Uterus (tissue), 4 donors: ENCODE results near the gene TFF1. TPM values are rescaled to one million over a fixed set of nuclear protein-coding genes. Genes with fewer than 3 reads are reported as not detected.

Experiments
- DNase-seq, 2 donors: peaks; one replicate each; pipeline ENCODE4 v3.0.0-alpha.2; 2019 to 2020
- H3K27ac ChIP-seq, 2 donors: fragments of 200-600 bp; sonication (generic); 1 replicate in 1 of 2; 2 replicates in 1 of 2; pipeline ENCODE4 v1.5.1; 2016 to 2018
- H3K27me3 ChIP-seq, 2 donors: fragments of 200-600 bp; sonication (generic); one replicate each; pipeline ENCODE4 v1.5.1; 2018 to 2019; ENCODE audit warnings: control low read depth in 1 of 2
- H3K36me3 ChIP-seq, 2 donors: fragments of 200-600 bp; sonication (generic); one replicate each; pipeline ENCODE4 v1.5.1; 2019; ENCODE audit warnings: control low read depth in 1 of 2
- H3K4me1 ChIP-seq, 2 donors: fragments of 200-600 bp; sonication (generic); one replicate each; pipeline ENCODE4 v1.5.1; 2018 to 2019; ENCODE audit warnings: control low read depth in 1 of 2
- H3K4me3 ChIP-seq, 2 donors: fragments of 200-600 bp; sonication (generic); 1 replicate in 1 of 2; 2 replicates in 1 of 2; pipeline ENCODE4 v1.5.1; 2018 to 2019; ENCODE audit warnings: mild to moderate bottlenecking in 1 of 2
- H3K9me3 ChIP-seq, 2 donors: fragments of 200-600 bp; sonication (generic); one replicate each; pipeline ENCODE4 v1.5.1; 2019; ENCODE audit warnings: control low read depth in 1 of 2
- POLR2A ChIP-seq, 2 donors: fragments of 450-650 bp; IDR thresholded peaks; one replicate each; pipeline ENCODE4 v1.6.1; 2016; ENCODE audit warnings: antibody characterized with exemption in 2 of 2, mild to moderate bottlenecking in 1 of 2, moderate library complexity in 1 of 2
- intact Hi-C: fragments of 100-400 bp; cut with DNase I; formaldehyde crosslinking; loops from one replicate; pipeline ENCODE4 v1.15.1; 2023; ENCODE audit warnings: low total_unique reads
- total RNA-seq, 4 donors: library from RNA; depleted of rRNA in 3 of 4; stranded (reverse); fragments of >200 nt in 3 of 4; gene quantifications; one replicate each; pipeline versions ENCODE4 v1.1.0 to v1.2.4, GENCODE V29; 2014 to 2023
- TF ChIP-seq, protein P1 (sequence below), 4 experiments: fragments of 200-600 bp in 2 of 4; fragments of 450-650 bp in 2 of 4; sonication (generic) in 2 of 4; IDR thresholded peaks; one replicate each; pipeline ENCODE4 v1.5.1; 2016 to 2019; ENCODE audit warnings: antibody characterized with exemption in 4 of 4, mild to moderate bottlenecking in 2 of 4, moderate library complexity in 1 of 4
- donor health status: DM: yes; HTN: yes; CAD: no.

Gene TFF1
- total RNA-seq, 4 donors from 2014 or later: not detected

DNA sequence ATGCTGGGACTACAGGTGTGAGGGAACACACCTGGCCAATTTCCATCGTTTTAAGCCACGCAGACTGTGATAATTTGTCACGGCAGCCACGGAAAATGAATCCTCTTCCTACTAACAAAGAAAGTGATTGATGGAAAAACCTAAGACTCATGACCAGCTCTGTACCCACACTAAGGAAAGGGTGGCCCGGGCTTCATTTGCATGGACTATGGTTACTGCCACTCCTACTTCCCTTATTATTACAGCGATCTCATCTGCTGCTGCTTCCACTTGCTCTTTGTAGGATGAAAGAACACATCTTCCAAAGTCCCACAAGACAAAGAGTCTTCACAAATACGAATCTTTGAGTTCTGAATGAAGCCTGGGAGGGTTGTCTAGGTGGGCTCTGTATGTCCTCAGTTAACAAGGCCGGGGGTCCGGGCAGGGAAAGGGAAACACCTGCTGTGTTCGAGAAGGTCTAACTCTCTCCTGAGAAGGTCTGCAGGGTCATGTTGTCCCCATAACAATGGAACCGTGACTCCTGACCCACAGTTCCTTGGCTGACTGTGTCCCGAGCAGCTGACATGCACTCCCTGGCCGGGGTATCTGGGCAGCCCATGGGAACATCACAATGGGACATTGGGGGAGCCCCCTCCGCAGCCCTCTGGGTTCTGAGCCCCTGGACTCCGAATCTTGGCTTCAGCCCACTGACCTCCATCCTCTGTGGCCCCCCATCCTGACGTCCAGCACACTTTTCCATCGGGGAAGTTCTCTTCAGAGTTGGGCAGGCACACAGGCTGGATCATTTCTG lies 13.3 kb upstream of the TFF1 start:
- TF ChIP-seq, protein P1, sequence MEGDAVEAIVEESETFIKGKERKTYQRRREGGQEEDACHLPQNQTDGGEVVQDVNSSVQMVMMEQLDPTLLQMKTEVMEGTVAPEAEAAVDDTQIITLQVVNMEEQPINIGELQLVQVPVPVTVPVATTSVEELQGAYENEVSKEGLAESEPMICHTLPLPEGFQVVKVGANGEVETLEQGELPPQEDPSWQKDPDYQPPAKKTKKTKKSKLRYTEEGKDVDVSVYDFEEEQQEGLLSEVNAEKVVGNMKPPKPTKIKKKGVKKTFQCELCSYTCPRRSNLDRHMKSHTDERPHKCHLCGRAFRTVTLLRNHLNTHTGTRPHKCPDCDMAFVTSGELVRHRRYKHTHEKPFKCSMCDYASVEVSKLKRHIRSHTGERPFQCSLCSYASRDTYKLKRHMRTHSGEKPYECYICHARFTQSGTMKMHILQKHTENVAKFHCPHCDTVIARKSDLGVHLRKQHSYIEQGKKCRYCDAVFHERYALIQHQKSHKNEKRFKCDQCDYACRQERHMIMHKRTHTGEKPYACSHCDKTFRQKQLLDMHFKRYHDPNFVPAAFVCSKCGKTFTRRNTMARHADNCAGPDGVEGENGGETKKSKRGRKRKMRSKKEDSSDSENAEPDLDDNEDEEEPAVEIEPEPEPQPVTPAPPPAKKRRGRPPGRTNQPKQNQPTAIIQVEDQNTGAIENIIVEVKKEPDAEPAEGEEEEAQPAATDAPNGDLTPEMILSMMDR (IDR thresholded peaks at IDR 0.05): no peak
- no peak for TF ChIP-seq POLR2A (IDR thresholded peaks at IDR 0.05)
- intact Hi-C loops: no loop called here
- no peaks in the 10 kb centered on the region for H3K36me3 ChIP-seq
- no peak overlapping the region for H3K27ac ChIP-seq
- H3K27me3 ChIP-seq: no peaks in the 10 kb centered on the region
- no peaks in the 10 kb centered on the region for H3K4me1 ChIP-seq
- DNase-seq: no peak
- no peak overlapping the region for H3K4me3 ChIP-seq
- H3K9me3 ChIP-seq: peaks cover 0 to 3% of the 10 kb centered on the region in 2 donors

DNA sequence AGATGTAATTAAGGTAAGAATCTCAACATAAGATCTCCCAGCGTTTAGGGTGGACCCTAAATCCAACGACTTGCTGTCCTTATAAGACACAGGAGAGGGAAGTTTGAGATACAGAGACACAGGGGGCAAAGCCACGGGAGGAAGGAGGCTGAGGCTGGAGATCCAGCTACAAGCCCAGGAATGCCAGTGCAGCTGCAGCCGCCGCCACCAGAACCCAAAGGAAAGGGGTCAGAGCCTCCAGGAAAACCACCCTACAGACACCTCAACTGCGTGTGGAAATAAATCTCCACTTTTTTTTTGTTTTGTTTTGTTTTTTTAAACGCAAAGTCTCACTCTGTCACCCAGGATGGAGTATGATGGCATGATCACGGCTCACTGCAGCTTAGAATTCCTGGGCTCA lies 12.1 kb upstream of the TFF1 start:
- intact Hi-C loops: no loop called here
- TF ChIP-seq POLR2A (IDR thresholded peaks at IDR 0.05): no peak
- TF ChIP-seq, protein P1 (IDR thresholded peaks at IDR 0.05): no peak
- no peak for DNase-seq
- H3K27me3 ChIP-seq: no peaks in the 10 kb centered on the region
- no peaks in the 10 kb centered on the region for H3K36me3 ChIP-seq
- no peaks in the 10 kb centered on the region for H3K4me1 ChIP-seq
- no peak overlapping the region for H3K27ac ChIP-seq
- H3K9me3 ChIP-seq: peaks cover 0 to 3% of the 10 kb centered on the region in 2 donors
- no peak overlapping the region for H3K4me3 ChIP-seq

DNA sequence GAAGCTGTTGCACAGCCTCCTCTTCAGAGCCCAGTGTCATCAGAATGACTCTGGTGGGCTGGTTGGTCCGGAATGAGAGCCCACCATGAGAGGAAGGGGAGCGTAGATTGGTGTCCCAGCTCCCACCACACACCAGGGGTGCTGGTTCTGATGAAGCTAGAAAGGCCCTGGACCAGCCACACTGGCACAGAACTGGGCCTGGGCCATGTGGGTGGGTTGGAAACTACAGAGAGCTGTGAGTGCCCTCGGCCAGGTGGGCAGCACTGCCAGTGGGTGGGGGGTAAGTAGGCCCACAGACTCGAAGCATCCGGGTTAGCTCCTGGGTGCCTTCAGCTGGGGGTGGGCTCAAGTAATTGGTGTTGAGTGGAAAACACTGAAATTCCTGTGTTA lies 11.6 kb upstream of the TFF1 start:
- no peak overlapping the region for H3K27ac ChIP-seq
- H3K9me3 ChIP-seq: peaks cover 0 to 3% of the 10 kb centered on the region in 2 donors
- H3K36me3 ChIP-seq: no peaks in the 10 kb centered on the region
- TF ChIP-seq, protein P1 (IDR thresholded peaks at IDR 0.05): no peak
- no peak for TF ChIP-seq POLR2A (IDR thresholded peaks at IDR 0.05)
- no peak for DNase-seq
- intact Hi-C loops: no loop called here
- no peak overlapping the region for H3K4me3 ChIP-seq
- no peaks in the 10 kb centered on the region for H3K4me1 ChIP-seq
- no peaks in the 10 kb centered on the region for H3K27me3 ChIP-seq

DNA sequence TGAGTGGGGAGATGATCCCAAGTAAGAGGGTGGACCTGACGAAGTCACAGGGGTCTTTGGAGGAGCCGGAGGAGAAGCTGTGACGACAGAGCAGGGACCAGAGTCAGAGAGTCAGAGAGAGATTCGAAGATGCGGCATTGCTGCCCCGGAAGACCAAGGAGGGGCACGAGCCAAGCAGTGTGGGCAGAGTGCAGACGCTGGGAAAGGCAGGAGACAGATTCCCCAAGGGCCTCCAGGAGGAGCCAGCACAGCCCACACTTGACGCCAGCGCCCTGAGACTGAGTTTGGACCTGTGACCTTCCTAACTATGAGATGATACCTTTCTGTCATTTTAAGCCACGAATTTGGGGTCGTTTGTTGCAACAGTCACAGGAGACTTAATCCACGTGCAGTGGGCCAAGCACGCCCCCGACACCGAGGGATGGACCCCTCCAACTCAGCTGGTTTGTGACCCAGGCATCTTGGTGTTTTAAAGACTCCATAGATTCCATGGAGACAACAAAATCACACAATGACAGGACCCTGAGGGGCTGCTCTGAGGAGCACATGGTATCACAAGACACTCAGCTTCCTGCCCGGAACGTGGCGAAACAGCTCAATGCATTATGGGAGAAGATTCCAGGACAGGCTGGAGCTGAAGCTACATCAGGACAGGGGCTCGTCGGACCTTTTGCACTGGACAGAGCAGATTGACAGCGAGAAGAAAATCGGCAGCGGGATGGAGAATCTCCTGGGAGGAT lies 11.0 kb upstream of the TFF1 start:
- Histone ChIP-seq H3K36me3 (no peaks in the 10 kb centered on the region), H3K4me3 (no peak overlapping the region), H3K27ac (no peak overlapping the region), H3K4me1 (no peaks in the 10 kb centered on the region), H3K9me3 (peaks cover 0 to 3% of the 10 kb centered on the region in 2 donors), H3K27me3 (no peaks in the 10 kb centered on the region)
- TF ChIP-seq, protein P1 (IDR thresholded peaks at IDR 0.05): no peak
- TF ChIP-seq POLR2A (IDR thresholded peaks at IDR 0.05): no peak
- DNase-seq: no peak
- intact Hi-C loops: no loop called here

DNA sequence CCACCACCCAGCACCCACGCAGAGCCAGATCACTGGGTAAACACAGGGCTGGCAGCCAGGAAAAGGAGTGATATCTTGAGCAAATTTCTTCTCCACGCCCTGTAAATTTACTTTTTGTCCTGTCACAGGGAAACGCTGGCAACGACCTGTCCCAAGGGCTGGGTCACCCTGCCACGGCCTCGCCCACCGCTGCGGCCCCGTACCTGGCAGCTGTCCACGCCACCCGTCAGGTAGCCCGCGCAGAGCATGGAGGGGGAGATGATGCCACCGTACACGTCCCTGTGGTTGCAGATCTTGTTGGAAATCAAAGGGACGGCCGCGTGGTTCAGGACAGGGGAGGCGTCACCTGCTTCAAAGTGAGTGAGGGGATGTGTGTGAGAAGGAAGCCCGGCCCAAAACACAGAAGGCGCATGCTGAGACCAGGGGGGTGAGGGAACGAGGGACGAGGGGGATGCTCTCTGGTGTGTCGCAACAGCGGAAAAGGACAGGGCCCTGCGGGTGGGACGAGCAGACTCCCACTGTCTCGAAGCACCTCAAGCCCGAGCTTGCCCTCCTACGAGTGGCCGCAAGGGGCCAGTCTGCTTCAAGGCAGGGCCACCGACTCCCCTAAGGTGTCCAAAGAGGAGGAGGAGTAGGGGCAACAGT lies 10.1 kb upstream of the TFF1 start:
- no peak for DNase-seq
- intact Hi-C loops: no loop called here

More for the DNA sequence above, 10.1 kb upstream of the TFF1 start:
- Histone ChIP-seq H3K27me3 (no peaks in the 10 kb centered on the region), H3K27ac (no peak overlapping the region), H3K4me1 (no peaks in the 10 kb centered on the region), H3K4me3 (no peak overlapping the region), H3K36me3 (no peaks in the 10 kb centered on the region), H3K9me3 (no peaks in the 10 kb centered on the region)
- TF ChIP-seq POLR2A (IDR thresholded peaks at IDR 0.05): no peak
- TF ChIP-seq, protein P1 (IDR thresholded peaks at IDR 0.05): no peak
